ENCODE data around the gene GIGYF2. TPM values are rescaled to one million over a fixed set of nuclear protein-coding genes. Genes with fewer than 3 reads are reported as not detected.

The GIGYF2 gene
- total RNA-seq, 2 experiments from 2014 or later = 50.5 to 60.9 TPM

DNA sequence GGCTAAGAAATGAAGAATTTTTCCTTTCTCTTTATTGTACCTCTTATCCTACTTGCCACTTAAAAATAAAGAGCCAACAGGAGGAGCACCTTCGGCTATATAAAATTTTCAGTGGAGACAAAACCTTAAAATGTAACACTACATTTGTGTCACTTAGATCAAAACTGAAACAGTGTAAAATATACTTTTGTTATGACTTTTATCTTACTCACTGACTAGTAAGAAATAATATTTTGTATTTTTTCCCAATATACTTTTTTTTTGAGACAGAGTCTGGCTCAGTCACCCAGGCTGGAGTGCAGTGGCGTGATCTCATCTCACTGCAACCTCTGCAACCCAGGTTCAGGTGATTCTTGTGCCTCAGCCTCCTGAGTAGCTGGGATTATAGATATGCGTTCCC is 50.9 kb downstream of the GIGYF2 start:
- Histone ChIP-seq H3K79me2 (ENCODE audit: insufficient read depth, low read depth, low read length) (no peaks in the 10 kb centered on the region), H3K4me2 (ENCODE audit: low read length) (no peak overlapping the region), H3K9me3 (ENCODE audit: low read length) (no peaks in the 10 kb centered on the region), H3K4me3 (ENCODE audit: low read depth, low read length, poor library complexity, severe bottlenecking) (no peak overlapping the region), H3K27ac (ENCODE audit: low read depth, low read length, poor library complexity, severe bottlenecking) (no peak overlapping the region), H3K9me2 (ENCODE audit: insufficient read depth, low read length) (no peaks in the 10 kb centered on the region), H4K20me1 (ENCODE audit: insufficient read depth, low read length) (no peaks in the 10 kb centered on the region), H3K4me1 (ENCODE audit: insufficient read depth, low read length, poor library complexity, severe bottlenecking) (no peaks in the 10 kb centered on the region), H2AFZ (ENCODE audit: low read length) (no peak overlapping the region), H3K36me3 (ENCODE audit: insufficient read depth, low read length) (peaks cover 44% of the 10 kb centered on the region)
- intact Hi-C loops (cut with micrococcal nuclease; ENCODE audit: unreplicated experiment) = no loop called here
- CTCF ChIA-PET (ENCODE audit: unreplicated experiment) = no interaction called here
- no peak for TF ChIP-seq EZH2phosphoT487 (IDR thresholded peaks at IDR 0.05; ENCODE audit: borderline replicate concordance, low read depth, low read length)
- TF ChIP-seq, protein P1, sequence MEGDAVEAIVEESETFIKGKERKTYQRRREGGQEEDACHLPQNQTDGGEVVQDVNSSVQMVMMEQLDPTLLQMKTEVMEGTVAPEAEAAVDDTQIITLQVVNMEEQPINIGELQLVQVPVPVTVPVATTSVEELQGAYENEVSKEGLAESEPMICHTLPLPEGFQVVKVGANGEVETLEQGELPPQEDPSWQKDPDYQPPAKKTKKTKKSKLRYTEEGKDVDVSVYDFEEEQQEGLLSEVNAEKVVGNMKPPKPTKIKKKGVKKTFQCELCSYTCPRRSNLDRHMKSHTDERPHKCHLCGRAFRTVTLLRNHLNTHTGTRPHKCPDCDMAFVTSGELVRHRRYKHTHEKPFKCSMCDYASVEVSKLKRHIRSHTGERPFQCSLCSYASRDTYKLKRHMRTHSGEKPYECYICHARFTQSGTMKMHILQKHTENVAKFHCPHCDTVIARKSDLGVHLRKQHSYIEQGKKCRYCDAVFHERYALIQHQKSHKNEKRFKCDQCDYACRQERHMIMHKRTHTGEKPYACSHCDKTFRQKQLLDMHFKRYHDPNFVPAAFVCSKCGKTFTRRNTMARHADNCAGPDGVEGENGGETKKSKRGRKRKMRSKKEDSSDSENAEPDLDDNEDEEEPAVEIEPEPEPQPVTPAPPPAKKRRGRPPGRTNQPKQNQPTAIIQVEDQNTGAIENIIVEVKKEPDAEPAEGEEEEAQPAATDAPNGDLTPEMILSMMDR (conservative IDR thresholded peaks at IDR 0.05; ENCODE audit: low read length) = no peak
- POLR2A ChIA-PET = no interaction called here
- no peak for DNase-seq (ENCODE audit: low spot score)
- no TSS peak for BruUV-seq (replicated peaks)

DNA sequence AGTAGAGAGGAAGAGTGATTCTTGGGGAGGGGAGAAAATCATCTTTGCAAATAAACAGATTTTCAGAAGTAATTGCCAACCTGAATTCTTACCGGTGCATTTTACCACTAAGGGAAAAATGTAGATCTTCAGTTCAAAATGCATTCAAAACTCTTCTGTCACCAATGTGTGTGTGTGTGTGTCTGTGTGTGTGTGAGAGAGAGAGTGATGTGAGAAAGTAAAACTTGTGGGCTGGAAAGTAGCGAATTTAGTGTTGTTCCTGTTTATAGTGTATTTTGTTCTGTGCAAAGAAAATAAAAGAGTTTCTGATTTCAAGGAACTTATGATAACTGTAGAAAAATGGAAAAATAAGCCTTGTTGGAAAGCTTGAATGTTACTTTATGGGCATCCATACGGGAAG is 52.2 kb downstream of the GIGYF2 start:
- H4K20me1 ChIP-seq (ENCODE audit: insufficient read depth, low read length) = no peaks in the 10 kb centered on the region
- H3K9me2 ChIP-seq (ENCODE audit: insufficient read depth, low read length) = no peaks in the 10 kb centered on the region
- ChIA-PET POLR2A (interaction anchor here (1.0 kb wide), 2 partner anchors 20 to 23 kb away, joined by 3 read pairs; no protein-coding TSS in a partner anchor), CTCF (ENCODE audit: unreplicated experiment) (no interaction called here)
- H3K27ac ChIP-seq (ENCODE audit: low read depth, low read length, poor library complexity, severe bottlenecking) = no peak overlapping the region
- no peak for DNase-seq (ENCODE audit: low spot score)
- H3K79me2 ChIP-seq (ENCODE audit: insufficient read depth, low read depth, low read length) = no peaks in the 10 kb centered on the region
- no peaks in the 10 kb centered on the region for H3K9me3 ChIP-seq (ENCODE audit: low read length)
- H2AFZ ChIP-seq (ENCODE audit: low read length) = no peak overlapping the region
- intact Hi-C loops (cut with micrococcal nuclease; ENCODE audit: unreplicated experiment) = no loop called here
- no TSS peak for BruUV-seq (replicated peaks)
- no peak overlapping the region for H3K4me2 ChIP-seq (ENCODE audit: low read length)
- TF ChIP-seq, protein P1 (conservative IDR thresholded peaks at IDR 0.05; ENCODE audit: low read length) = no peak
- TF ChIP-seq EZH2phosphoT487 (IDR thresholded peaks at IDR 0.05; ENCODE audit: borderline replicate concordance, low read depth, low read length) = no peak
- H3K4me1 ChIP-seq (ENCODE audit: insufficient read depth, low read length, poor library complexity, severe bottlenecking) = no peaks in the 10 kb centered on the region
- H3K36me3 ChIP-seq (ENCODE audit: insufficient read depth, low read length) = peaks cover 46% of the 10 kb centered on the region
- H3K4me3 ChIP-seq (ENCODE audit: low read depth, low read length, poor library complexity, severe bottlenecking) = no peak overlapping the region

DNA sequence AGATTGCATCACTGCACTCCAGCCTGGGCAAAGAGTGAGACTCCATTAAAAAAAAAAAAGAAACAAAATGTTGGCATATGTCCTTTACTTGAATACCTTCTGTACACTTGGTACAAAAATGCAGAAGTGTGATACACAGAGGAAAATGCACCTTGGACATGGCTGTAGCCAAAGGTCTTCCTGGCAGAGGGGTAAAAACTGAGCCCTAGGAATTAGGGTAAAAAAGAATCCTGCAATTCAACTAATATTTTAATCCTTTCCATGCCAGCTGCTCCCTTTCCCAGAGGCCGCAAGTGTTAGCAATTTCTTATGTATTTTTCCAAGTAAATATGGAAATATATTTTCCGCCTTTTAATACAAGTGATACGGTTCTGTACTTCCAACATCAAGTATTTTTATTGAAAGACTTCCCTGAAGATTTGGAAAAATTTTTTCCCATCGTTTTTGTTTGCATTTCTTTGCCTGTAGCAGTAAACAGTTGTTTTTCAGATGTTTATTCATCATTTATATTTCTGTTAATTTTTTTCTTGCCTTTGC is 53.1 kb downstream of the GIGYF2 start:
- no peak overlapping the region for H3K4me3 ChIP-seq (ENCODE audit: low read depth, low read length, poor library complexity, severe bottlenecking)
- DNase-seq (ENCODE audit: low spot score) = no peak
- TF ChIP-seq, protein P1 (conservative IDR thresholded peaks at IDR 0.05; ENCODE audit: low read length) = no peak
- no peak for TF ChIP-seq EZH2phosphoT487 (IDR thresholded peaks at IDR 0.05; ENCODE audit: borderline replicate concordance, low read depth, low read length)
- no peaks in the 10 kb centered on the region for H3K9me2 ChIP-seq (ENCODE audit: insufficient read depth, low read length)
- no peak overlapping the region for H3K27ac ChIP-seq (ENCODE audit: low read depth, low read length, poor library complexity, severe bottlenecking)
- H3K4me1 ChIP-seq (ENCODE audit: insufficient read depth, low read length, poor library complexity, severe bottlenecking) = no peaks in the 10 kb centered on the region
- POLR2A ChIA-PET = interaction anchor here (0.9 to 1.0 kb wide), 3 partner anchors 14 to 22 kb away, joined by 3 read pairs; no protein-coding TSS in a partner anchor
- no peaks in the 10 kb centered on the region for H3K9me3 ChIP-seq (ENCODE audit: low read length)
- no peaks in the 10 kb centered on the region for H3K79me2 ChIP-seq (ENCODE audit: insufficient read depth, low read depth, low read length)
- H4K20me1 ChIP-seq (ENCODE audit: insufficient read depth, low read length) = no peaks in the 10 kb centered on the region
- H3K4me2 ChIP-seq (ENCODE audit: low read length) = no peak overlapping the region
- no TSS peak for BruUV-seq (replicated peaks)
- intact Hi-C loops (cut with micrococcal nuclease; ENCODE audit: unreplicated experiment) = no loop called here
- H2AFZ ChIP-seq (ENCODE audit: low read length) = no peak overlapping the region
- H3K36me3 ChIP-seq (ENCODE audit: insufficient read depth, low read length) = peaks cover 51% of the 10 kb centered on the region
- CTCF ChIA-PET (ENCODE audit: unreplicated experiment) = no interaction called here
